ENCODE data around the gene FHIT. TPM values are rescaled to one million over a fixed set of nuclear protein-coding genes. Genes with fewer than 3 reads are reported as not detected.

The FHIT gene
- total RNA-seq, 4 donors from 2014 or later = 3.2 to 10.9 (median 6.4) TPM

DNA sequence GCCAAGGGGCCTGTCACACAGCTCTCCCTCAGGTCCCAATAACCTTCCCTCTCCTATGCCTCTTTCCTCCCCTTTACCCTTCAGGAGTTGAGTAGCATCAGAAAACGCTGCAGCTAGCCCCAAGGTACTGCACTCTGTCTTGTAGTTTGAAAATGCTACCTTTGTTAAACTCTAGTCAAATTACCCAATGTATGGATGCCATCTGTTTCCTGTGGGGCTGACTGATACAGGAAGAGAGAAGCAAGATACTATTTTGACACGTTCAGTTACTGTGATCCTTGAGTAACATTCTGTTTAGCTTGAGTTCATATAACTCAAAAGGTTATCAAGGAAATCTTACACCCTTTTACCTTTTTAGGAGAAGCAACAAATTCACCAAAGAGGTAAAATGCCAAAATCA lies 493.1 kb downstream of the FHIT start:
- TF ChIP-seq, protein P1, sequence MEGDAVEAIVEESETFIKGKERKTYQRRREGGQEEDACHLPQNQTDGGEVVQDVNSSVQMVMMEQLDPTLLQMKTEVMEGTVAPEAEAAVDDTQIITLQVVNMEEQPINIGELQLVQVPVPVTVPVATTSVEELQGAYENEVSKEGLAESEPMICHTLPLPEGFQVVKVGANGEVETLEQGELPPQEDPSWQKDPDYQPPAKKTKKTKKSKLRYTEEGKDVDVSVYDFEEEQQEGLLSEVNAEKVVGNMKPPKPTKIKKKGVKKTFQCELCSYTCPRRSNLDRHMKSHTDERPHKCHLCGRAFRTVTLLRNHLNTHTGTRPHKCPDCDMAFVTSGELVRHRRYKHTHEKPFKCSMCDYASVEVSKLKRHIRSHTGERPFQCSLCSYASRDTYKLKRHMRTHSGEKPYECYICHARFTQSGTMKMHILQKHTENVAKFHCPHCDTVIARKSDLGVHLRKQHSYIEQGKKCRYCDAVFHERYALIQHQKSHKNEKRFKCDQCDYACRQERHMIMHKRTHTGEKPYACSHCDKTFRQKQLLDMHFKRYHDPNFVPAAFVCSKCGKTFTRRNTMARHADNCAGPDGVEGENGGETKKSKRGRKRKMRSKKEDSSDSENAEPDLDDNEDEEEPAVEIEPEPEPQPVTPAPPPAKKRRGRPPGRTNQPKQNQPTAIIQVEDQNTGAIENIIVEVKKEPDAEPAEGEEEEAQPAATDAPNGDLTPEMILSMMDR (IDR thresholded peaks at IDR 0.05) = no peak
- ATAC-seq (ENCODE audit: low FRiP score) (no peak), DNase-seq (ENCODE audit: low spot score) (no peak)

DNA sequence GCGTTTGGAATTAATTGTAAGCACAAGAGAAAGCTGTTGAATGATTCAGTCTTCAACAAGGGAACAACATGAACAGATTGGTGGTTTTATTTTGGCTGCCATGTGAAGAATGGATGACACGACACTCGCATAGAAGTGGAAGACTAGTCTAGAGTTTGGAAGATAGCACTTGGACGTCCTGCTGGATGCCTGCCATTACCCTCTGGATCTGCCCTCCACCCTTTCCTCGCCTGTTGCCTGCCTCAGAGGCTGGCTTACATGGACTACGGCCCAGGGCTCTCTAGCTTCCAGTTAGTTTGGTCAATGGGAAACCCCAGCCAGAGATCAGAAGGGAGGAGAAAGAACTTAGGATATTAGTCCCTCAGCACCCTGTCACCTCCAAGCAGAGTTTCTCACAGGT lies 493.5 kb downstream of the FHIT start:
- ATAC-seq (ENCODE audit: low FRiP score) (no peak), DNase-seq (ENCODE audit: low spot score) (no peak)
- TF ChIP-seq, protein P1 (IDR thresholded peaks at IDR 0.05) = no peak

DNA sequence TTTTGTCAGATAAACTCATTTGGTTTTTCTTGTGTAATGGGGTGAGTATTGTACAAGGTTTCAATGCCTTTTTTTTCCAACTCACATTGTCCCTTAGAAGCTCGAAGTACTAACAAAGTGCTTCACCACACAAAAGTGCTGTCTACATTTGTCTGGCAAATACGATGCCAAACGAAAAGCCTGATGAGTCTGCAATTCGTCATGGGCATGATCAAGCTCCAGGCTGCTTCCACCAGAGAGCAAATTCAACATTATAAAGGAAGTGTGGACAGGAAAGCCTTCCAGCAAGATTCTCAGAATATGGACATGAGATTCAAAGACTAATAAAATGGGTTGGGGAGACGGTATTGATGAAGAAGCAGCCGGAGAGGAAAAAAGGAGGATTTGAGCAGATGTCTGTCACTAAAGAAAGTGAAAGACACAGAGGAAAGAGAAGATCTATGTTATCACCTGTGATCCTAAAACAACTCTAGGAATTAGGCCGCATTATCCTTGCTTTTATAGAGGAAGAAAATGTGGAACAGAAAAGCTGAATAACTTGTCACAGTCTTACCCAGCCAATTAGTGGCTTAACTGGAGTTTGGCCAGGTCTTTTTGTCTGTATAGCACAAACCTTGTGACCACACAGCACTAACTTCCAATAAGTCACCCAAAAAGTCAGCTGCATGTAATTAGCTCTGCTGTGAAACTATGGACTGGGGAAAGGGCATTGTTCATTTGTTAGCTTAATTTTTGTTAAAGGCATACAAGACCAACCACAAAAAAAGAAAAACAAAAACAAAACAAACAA lies 494.8 kb downstream of the FHIT start:
- no peak for DNase-seq (ENCODE audit: low spot score)
- ATAC-seq (ENCODE audit: low FRiP score) = no peak
- TF ChIP-seq, protein P1 (IDR thresholded peaks at IDR 0.05) = no peak

DNA sequence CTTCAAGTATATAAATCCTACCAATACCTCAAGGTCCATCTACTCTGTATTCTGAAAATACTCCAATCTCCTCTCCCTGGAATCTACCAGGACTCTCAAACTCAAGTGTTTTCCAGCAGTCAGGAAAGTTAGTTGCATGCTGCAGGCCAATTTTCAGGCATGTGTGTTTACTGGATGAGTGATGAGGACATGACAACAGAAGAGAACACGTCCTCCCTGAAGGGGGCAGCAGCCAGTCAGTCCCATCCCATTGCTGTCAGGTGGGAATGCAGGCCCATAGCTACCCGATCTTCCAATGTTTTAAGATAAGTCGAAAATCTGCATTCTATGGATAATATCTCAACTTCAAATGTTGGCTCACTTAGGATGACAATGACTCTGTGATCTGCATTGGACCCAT lies 496.2 kb downstream of the FHIT start:
- TF ChIP-seq, protein P1 (IDR thresholded peaks at IDR 0.05) = no peak
- ATAC-seq (ENCODE audit: low FRiP score) = no peak
- DNase-seq (ENCODE audit: low spot score) = no peak

DNA sequence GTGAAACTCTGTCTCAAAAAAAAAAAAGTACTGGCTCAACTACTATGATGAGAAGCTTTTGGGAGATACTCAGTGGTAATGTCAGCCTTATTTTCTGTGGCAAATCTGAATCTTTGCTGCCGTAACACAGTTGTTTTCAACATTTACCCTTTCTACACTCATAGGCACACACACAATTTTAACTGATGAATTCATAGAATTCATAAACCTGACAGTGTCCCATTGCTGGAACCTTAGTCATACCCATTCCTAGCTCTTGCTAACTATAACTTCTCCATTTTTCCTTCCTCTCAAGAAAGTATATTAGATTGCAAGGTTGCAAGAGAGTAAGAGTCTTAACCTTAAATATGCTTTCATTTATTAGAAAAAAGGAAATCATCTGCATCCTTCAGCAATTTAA lies 496.6 kb downstream of the FHIT start:
- DNase-seq (ENCODE audit: low spot score) (no peak), ATAC-seq (ENCODE audit: low FRiP score) (no peak)
- TF ChIP-seq, protein P1 (IDR thresholded peaks at IDR 0.05) = no peak

DNA sequence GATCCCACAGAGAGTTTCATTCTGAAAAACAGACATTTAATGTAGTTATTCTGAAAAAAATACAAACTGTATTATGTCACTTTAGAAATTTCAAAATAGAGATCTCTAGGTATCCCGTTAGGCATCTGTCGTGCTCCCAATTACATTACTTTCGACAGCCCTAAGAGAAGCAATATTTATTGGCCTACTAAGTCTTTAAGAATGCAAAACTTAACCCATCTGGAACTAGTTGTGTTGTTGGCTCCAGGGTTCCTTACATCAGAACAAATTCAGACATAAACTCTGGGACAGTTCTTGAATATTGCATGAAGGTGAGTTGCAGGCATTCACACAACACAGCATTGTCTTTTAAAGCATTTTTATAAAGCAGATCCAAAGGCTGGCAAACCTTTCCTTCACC lies 498.4 kb downstream of the FHIT start:
- ATAC-seq (ENCODE audit: low FRiP score) (no peak), DNase-seq (ENCODE audit: low spot score) (no peak)

More for the DNA sequence above, 498.4 kb downstream of the FHIT start:
- TF ChIP-seq, protein P1 (IDR thresholded peaks at IDR 0.05) = no peak

Measured in omental fat pad (tissue), 4 donors.